Lower leg skin (tissue), 4 donors: ENCODE results near the gene METAP1. TPM values are rescaled to one million over a fixed set of nuclear protein-coding genes. Genes with fewer than 3 reads are reported as not detected.
"Not testable (repeated sequence)": the region's sequence is repeated elsewhere in the genome, so short reads cannot be mapped to it uniquely, and the experiment has no call there.

ENCODE experiments used
- DNase-seq, 2 donors: peaks; one replicate each; pipeline ENCODE4 v3.0.0-alpha.2; 2019; ENCODE audit warnings: low spot score in 2 of 2
- H3K4me3 ChIP-seq: fragments of 200-600 bp; sonication (generic); 2 replicates; pipeline ENCODE4 v1.5.1; 2017; ENCODE audit warnings: mild to moderate bottlenecking, low read depth; ENCODE audit not compliant: poor library complexity, severe bottlenecking
- CTCF ChIP-seq, 3 donors: fragments of 450-650 bp; IDR thresholded peaks; one replicate each; pipeline ENCODE4 v1.5.1; 2016; ENCODE audit warnings: antibody characterized with exemption in 3 of 3, mild to moderate bottlenecking in 3 of 3, moderate library complexity in 2 of 3
- POLR2A ChIP-seq, 2 donors: fragments of 450-650 bp; IDR thresholded peaks; one replicate each; pipeline ENCODE4 v1.6.1; 2016 to 2017; ENCODE audit warnings: antibody characterized with exemption in 2 of 2, mild to moderate bottlenecking in 1 of 2, moderate library complexity in 1 of 2
- WGBS, 2 donors: methylation state at CpG; one replicate each; pipeline ENCODE4 v1.1.5; 2018; 5-methylcytosine and 5-hydroxymethylcytosine counted together
- intact Hi-C: fragments of 100-400 bp; cut with DNase I; formaldehyde crosslinking; loops from one replicate; pipeline ENCODE4 v1.15.0; 2023; ENCODE audit warnings: low total_unique reads
- total RNA-seq, 4 donors: library from RNA; depleted of rRNA; stranded (reverse); fragments of >200 nt; gene quantifications; one replicate each; pipeline ENCODE4 v1.1.0, GENCODE V29; 2016

METAP1 gene
- total RNA-seq, 4 donors from 2014 or later, result 35.0 to 58.4 (median 39.8) TPM

GRCh38 chr4:99021386-99021785, 25.9 kb downstream of the METAP1 start:
- no peak overlapping the region for H3K4me3 ChIP-seq
- TF ChIP-seq CTCF (IDR thresholded peaks at IDR 0.05) (no peak), POLR2A (IDR thresholded peaks at IDR 0.05) (no peak)
- intact Hi-C loops, result no loop called here
- 97 to 98% methylated on average over 5 of the region's 5 CpGs for WGBS, 2 donors
- no peak for DNase-seq

- no peak for TF ChIP-seq POLR2A (IDR thresholded peaks at IDR 0.05)
- no peak for TF ChIP-seq CTCF (IDR thresholded peaks at IDR 0.05)
- intact Hi-C loops, result no loop called here
- 95 to 99% methylated on average over 9 of the region's 9 CpGs for WGBS, 2 donors
Observed at GRCh38 chr4:99022566-99022965, 27.0 kb downstream of the METAP1 start.

GRCh38 chr4:99023800-99024251, 28.3 kb downstream of the METAP1 start:
- intact Hi-C loops, H3K4me3 ChIP-seq, DNase-seq: not testable (repeated sequence)
- 70 to 79% methylated on average over 10 of the region's 10 CpGs for WGBS, 2 donors

More at GRCh38 chr4:99022566-99022965, 27.0 kb downstream of the METAP1 start:
- no peak for DNase-seq
- H3K4me3 ChIP-seq, result no peak overlapping the region

GRCh38 chr4:99024481-99025275, 29.2 kb downstream of the METAP1 start:
- TF ChIP-seq CTCF (IDR thresholded peaks at IDR 0.05) (no peak), POLR2A (IDR thresholded peaks at IDR 0.05) (no peak)
- H3K4me3 ChIP-seq, result no peak overlapping the region
- intact Hi-C loops, result no loop called here
- DNase-seq, result no peak
- 60 to 67% methylated on average over 7 of the region's 7 CpGs for WGBS, 2 donors

GRCh38 chr4:99025506-99025905, 30.0 kb downstream of the METAP1 start:
- TF ChIP-seq CTCF (IDR thresholded peaks at IDR 0.05) (no peak), POLR2A (IDR thresholded peaks at IDR 0.05) (no peak)
- intact Hi-C loops, result no loop called here
- 53 to 65% methylated on average over 1 of the region's 1 CpG for WGBS, 2 donors
- DNase-seq, result no peak
- no peak overlapping the region for H3K4me3 ChIP-seq

- 89 to 98% methylated on average over 2 of the region's 2 CpGs for whole genome bisulfite sequencing, 2 donors
- intact Hi-C loops, result no loop called here
- no peak overlapping the region for H3K4me3 ChIP-seq
- TF ChIP-seq CTCF (IDR thresholded peaks at IDR 0.05), result no peak
- no peak for TF ChIP-seq POLR2A (IDR thresholded peaks at IDR 0.05)
- DNase-seq, result no peak
Observed at GRCh38 chr4:99027304-99027703, 31.8 kb downstream of the METAP1 start.
